ENCODE data around the gene DOCK4. TPM values are rescaled to one million over a fixed set of nuclear protein-coding genes. Genes with fewer than 3 reads are reported as not detected.

DOCK4 gene
- total RNA-seq, 1 experiment from 2014 or later: 20.4 TPM

GRCh38 chr7:111937163-111937562 lies 269.0 kb downstream of the DOCK4 start:
- no peak for TF ChIP-seq ESRRA (CRISPR knock-in tag; IDR thresholded peaks at IDR 0.05; ENCODE audit: borderline replicate concordance)
- TF ChIP-seq ZBTB21 (CRISPR knock-in tag; IDR thresholded peaks at IDR 0.05; ENCODE audit: borderline replicate concordance): no peak
- no peak for TF ChIP-seq JUN (CRISPR knock-in tag; IDR thresholded peaks at IDR 0.05)
- TF ChIP-seq GTF2I (CRISPR knock-in tag; conservative IDR thresholded peaks at IDR 0.05): no peak
- TF ChIP-seq, protein P1, sequence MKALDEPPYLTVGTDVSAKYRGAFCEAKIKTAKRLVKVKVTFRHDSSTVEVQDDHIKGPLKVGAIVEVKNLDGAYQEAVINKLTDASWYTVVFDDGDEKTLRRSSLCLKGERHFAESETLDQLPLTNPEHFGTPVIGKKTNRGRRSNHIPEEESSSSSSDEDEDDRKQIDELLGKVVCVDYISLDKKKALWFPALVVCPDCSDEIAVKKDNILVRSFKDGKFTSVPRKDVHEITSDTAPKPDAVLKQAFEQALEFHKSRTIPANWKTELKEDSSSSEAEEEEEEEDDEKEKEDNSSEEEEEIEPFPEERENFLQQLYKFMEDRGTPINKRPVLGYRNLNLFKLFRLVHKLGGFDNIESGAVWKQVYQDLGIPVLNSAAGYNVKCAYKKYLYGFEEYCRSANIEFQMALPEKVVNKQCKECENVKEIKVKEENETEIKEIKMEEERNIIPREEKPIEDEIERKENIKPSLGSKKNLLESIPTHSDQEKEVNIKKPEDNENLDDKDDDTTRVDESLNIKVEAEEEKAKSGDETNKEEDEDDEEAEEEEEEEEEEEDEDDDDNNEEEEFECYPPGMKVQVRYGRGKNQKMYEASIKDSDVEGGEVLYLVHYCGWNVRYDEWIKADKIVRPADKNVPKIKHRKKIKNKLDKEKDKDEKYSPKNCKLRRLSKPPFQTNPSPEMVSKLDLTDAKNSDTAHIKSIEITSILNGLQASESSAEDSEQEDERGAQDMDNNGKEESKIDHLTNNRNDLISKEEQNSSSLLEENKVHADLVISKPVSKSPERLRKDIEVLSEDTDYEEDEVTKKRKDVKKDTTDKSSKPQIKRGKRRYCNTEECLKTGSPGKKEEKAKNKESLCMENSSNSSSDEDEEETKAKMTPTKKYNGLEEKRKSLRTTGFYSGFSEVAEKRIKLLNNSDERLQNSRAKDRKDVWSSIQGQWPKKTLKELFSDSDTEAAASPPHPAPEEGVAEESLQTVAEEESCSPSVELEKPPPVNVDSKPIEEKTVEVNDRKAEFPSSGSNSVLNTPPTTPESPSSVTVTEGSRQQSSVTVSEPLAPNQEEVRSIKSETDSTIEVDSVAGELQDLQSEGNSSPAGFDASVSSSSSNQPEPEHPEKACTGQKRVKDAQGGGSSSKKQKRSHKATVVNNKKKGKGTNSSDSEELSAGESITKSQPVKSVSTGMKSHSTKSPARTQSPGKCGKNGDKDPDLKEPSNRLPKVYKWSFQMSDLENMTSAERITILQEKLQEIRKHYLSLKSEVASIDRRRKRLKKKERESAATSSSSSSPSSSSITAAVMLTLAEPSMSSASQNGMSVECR (CRISPR knock-in tag; IDR thresholded peaks at IDR 0.05; ENCODE audit: borderline replicate concordance): no peak
- TF ChIP-seq, protein P2, sequence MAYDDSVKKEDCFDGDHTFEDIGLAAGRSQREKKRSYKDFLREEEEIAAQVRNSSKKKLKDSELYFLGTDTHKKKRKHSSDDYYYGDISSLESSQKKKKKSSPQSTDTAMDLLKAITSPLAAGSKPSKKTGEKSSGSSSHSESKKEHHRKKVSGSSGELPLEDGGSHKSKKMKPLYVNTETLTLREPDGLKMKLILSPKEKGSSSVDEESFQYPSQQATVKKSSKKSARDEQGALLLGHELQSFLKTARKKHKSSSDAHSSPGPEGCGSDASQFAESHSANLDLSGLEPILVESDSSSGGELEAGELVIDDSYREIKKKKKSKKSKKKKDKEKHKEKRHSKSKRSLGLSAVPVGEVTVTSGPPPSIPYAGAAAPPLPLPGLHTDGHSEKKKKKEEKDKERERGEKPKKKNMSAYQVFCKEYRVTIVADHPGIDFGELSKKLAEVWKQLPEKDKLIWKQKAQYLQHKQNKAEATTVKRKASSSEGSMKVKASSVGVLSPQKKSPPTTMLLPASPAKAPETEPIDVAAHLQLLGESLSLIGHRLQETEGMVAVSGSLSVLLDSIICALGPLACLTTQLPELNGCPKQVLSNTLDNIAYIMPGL (CRISPR knock-in tag; IDR thresholded peaks at IDR 0.05): no peak
- TF ChIP-seq, protein P3, sequence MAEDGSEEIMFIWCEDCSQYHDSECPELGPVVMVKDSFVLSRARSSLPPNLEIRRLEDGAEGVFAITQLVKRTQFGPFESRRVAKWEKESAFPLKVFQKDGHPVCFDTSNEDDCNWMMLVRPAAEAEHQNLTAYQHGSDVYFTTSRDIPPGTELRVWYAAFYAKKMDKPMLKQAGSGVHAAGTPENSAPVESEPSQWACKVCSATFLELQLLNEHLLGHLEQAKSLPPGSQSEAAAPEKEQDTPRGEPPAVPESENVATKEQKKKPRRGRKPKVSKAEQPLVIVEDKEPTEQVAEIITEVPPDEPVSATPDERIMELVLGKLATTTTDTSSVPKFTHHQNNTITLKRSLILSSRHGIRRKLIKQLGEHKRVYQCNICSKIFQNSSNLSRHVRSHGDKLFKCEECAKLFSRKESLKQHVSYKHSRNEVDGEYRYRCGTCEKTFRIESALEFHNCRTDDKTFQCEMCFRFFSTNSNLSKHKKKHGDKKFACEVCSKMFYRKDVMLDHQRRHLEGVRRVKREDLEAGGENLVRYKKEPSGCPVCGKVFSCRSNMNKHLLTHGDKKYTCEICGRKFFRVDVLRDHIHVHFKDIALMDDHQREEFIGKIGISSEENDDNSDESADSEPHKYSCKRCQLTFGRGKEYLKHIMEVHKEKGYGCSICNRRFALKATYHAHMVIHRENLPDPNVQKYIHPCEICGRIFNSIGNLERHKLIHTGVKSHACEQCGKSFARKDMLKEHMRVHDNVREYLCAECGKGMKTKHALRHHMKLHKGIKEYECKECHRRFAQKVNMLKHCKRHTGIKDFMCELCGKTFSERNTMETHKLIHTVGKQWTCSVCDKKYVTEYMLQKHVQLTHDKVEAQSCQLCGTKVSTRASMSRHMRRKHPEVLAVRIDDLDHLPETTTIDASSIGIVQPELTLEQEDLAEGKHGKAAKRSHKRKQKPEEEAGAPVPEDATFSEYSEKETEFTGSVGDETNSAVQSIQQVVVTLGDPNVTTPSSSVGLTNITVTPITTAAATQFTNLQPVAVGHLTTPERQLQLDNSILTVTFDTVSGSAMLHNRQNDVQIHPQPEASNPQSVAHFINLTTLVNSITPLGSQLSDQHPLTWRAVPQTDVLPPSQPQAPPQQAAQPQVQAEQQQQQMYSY (CRISPR knock-in tag; IDR thresholded peaks at IDR 0.05): no peak
- no peak for TF ChIP-seq ZMAT4 (CRISPR knock-in tag; IDR thresholded peaks at IDR 0.05)
- no peak for TF ChIP-seq ZNF396 (CRISPR knock-in tag; IDR thresholded peaks at IDR 0.05; ENCODE audit: borderline replicate concordance)
- no peak for TF ChIP-seq MYBL2 (CRISPR knock-in tag; IDR thresholded peaks at IDR 0.05)
- TF ChIP-seq ZNF416 (CRISPR knock-in tag; IDR thresholded peaks at IDR 0.05): no peak
- TF ChIP-seq TEAD4 (CRISPR knock-in tag; IDR thresholded peaks at IDR 0.05): no peak
- TF ChIP-seq OVOL2 (CRISPR knock-in tag; IDR thresholded peaks at IDR 0.05; ENCODE audit: borderline replicate concordance): no peak
- TF ChIP-seq, protein P4, sequence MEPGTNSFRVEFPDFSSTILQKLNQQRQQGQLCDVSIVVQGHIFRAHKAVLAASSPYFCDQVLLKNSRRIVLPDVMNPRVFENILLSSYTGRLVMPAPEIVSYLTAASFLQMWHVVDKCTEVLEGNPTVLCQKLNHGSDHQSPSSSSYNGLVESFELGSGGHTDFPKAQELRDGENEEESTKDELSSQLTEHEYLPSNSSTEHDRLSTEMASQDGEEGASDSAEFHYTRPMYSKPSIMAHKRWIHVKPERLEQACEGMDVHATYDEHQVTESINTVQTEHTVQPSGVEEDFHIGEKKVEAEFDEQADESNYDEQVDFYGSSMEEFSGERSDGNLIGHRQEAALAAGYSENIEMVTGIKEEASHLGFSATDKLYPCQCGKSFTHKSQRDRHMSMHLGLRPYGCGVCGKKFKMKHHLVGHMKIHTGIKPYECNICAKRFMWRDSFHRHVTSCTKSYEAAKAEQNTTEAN (CRISPR knock-in tag; IDR thresholded peaks at IDR 0.05): no peak
- TF ChIP-seq ZNF512 (CRISPR knock-in tag; IDR thresholded peaks at IDR 0.05; ENCODE audit: borderline replicate concordance): no peak
- DNase-seq (ENCODE audit: low spot score): no peak
- CTCF ChIA-PET: no interaction called here
- ATAC-seq: no peak
- H3K27me3 Mint-ChIP-seq (ENCODE audit: low read depth): no peaks in the 10 kb centered on the region
- peaks cover 14% of the 10 kb centered on the region for H3K9me3 Mint-ChIP-seq
- peaks cover 29% of the 10 kb centered on the region for H3K36me3 Mint-ChIP-seq
- H3K27ac Mint-ChIP-seq: no peak overlapping the region
- H3K4me3 Mint-ChIP-seq: no peak overlapping the region
- POLR2A ChIA-PET: no interaction called here
- peaks cover 5% of the 10 kb centered on the region for H3K4me1 Mint-ChIP-seq
